Epithelial cell of alveolus of lung (primary cell): Measurements from ENCODE around the gene ACVR1. TPM values are rescaled to one million over a fixed set of nuclear protein-coding genes. Genes with fewer than 3 reads are reported as not detected.

Experiments
- total RNA-seq: library from RNA; depleted of rRNA; stranded (reverse); fragments of >200 nt; gene quantifications from 2 replicates; pipeline ENCODE4 v1.2.1, GENCODE V29; 2015

The ACVR1 gene
- 24.0 and 28.8 TPM in 2 replicates for total RNA-seq

DNA sequence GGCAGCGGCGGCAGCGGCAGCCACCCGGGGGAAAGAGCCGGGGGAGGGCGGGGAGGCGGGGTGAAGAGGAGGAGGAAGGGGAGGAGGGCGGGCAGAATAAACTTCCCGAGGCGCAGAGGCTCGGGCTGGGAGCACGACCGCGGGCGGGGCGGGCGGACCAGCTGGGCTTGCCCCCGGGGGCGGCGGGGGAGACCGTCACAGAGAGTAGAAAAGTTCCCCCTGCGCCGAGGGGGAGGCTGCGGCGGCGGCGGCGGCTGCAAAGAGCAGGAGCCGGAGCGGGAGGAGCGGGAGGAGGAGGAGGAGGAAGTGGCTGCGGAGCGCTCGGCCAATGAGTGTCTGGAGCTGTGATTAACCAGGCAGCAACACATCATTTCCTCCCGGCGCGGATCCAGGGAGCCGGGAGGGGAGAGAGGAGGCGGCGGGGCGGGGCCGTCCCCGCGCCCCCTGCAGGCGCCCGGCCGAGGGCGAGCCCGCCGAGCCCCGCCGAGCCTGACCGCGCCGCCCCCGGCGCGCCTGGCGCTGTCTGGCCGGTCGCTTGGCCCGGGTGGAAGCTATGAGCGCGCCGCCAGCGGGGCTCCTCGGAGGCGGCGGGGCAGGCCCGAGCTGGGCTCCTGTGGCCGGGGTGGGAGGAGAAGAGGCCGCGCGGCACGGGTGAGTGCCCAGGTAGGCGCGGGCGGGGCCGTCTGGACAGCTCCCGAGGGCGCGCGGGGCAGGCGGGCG, at the start of gene ACVR1:
Gene ACVR1, minus strand, starts transcription at position 265 of the 720 bp plus-strand sequence. CDS start 76,837 bp downstream, outside the sequence.

Other genes starting within 250 kb of the ACVR1 start
- gene ACVR1C, start 247.5 kb downstream of the ACVR1 start, total RNA-seq: under 0.01 and 2.2 TPM in 2 replicates
- gene UPP2, start 225.5 kb upstream of the ACVR1 start, total RNA-seq: not detected in 2 replicates